PC-9 (cell line): ENCODE measurements around the gene PCDH9. TPM values are rescaled to one million over a fixed set of nuclear protein-coding genes. Genes with fewer than 3 reads are reported as not detected.

Experiments used
- BruUV-seq: library from RNA; stranded (reverse); fragments of 400-500 nt; replicated peaks from 2 replicates; lab custom pipeline; 2021; lab: Mats Ljungman, UMichigan
- CTCF ChIA-PET: fragments of 300-600 bp; sonication (Branson Sonifier 250); formaldehyde crosslinking; loops from one replicate; lab custom pipeline; 2022; ENCODE audit warnings: antibody characterized with exemption; lab: Charles Lee
- POLR2A ChIA-PET: fragments of 300-600 bp; sonication (Branson Sonifier 250); formaldehyde crosslinking; loops from one replicate; lab custom pipeline; 2022; ENCODE audit warnings: antibody characterized with exemption; ENCODE audit not compliant: unreplicated experiment; lab: Charles Lee
- DNase-seq, 2 experiments: peaks; one replicate each; pipeline versions ENCODE4 v3.0.0 to v3.0.0-alpha.2; 2015 to 2022; ENCODE audit warnings: mixed read lengths in 1 of 2
- H2AFZ ChIP-seq: fragments of 200-600 bp; sonication (generic); 2 replicates; pipeline ENCODE4 v1.8.1; 2017; ENCODE audit warnings: antibody characterized with exemption
- H3F3A ChIP-seq: fragments of 200-600 bp; sonication (generic); 2 replicates; pipeline ENCODE4 v1.8.1; 2017; ENCODE audit warnings: antibody characterized with exemption, mild to moderate bottlenecking, low read depth; ENCODE audit not compliant: insufficient read depth
- H3K27ac ChIP-seq: fragments of 200-600 bp; sonication (generic); 2 replicates; pipeline ENCODE4 v1.6.1; 2016; ENCODE audit warnings: mixed run types
- H3K27me3 ChIP-seq: fragments of 200-600 bp; sonication (generic); 2 replicates; pipeline ENCODE4 v1.6.1; 2016; ENCODE audit warnings: low read depth, mixed run types; ENCODE audit not compliant: insufficient read depth
- H3K36me3 ChIP-seq: fragments of 200-600 bp; sonication (generic); 2 replicates; pipeline ENCODE4 v1.6.1; 2016; ENCODE audit warnings: low read depth, mixed run types
- H3K4me1 ChIP-seq: fragments of 200-600 bp; sonication (generic); replicated peaks from 2 replicates; pipeline ENCODE4 v1.6.1; 2016; ENCODE audit warnings: mixed run types; ENCODE audit not compliant: insufficient read depth
- H3K4me2 ChIP-seq: fragments of 200-600 bp; sonication (generic); 2 replicates; pipeline ENCODE4 v1.6.1; 2017; ENCODE audit warnings: mixed run types
- H3K4me3 ChIP-seq: fragments of 200-600 bp; sonication (generic); 2 replicates; pipeline ENCODE4 v1.6.1; 2016; ENCODE audit warnings: mixed run types
- H3K79me2 ChIP-seq: fragments of 200-600 bp; sonication (generic); 2 replicates; pipeline ENCODE4 v1.6.1; 2017; ENCODE audit warnings: low read depth, mixed run types
- H3K9me2 ChIP-seq: fragments of 200-600 bp; sonication (generic); 2 replicates; pipeline ENCODE4 v1.8.1; 2017; ENCODE audit warnings: mild to moderate bottlenecking; ENCODE audit not compliant: insufficient read depth
- H3K9me3 ChIP-seq: fragments of 200-600 bp; sonication (generic); 2 replicates; pipeline ENCODE4 v1.8.1; 2016; ENCODE audit warnings: low read depth; ENCODE audit not compliant: insufficient read depth
- H4K20me1 ChIP-seq: fragments of 200-600 bp; sonication (generic); 2 replicates; pipeline ENCODE4 v1.8.1; 2017; ENCODE audit not compliant: insufficient read depth
- EZH2 ChIP-seq: fragments of 200-600 bp; sonication (generic); IDR thresholded peaks from 2 replicates; pipeline ENCODE4 v1.8.0; 2017; ENCODE audit warnings: antibody characterized with exemption, low read depth
- intact Hi-C: fragments of 100-400 bp; cut with micrococcal nuclease; formaldehyde crosslinking; loops from one replicate; pipeline ENCODE4 v1.10.0; 2022; ENCODE audit not compliant: unreplicated experiment
- total RNA-seq: library from RNA; stranded (reverse); gene quantifications from 2 replicates; pipeline ENCODE4 v1.2.3, GENCODE V29; 2021
- TF ChIP-seq, protein P1 (sequence below): fragments of 200-600 bp; sonication (generic); conservative IDR thresholded peaks from 2 replicates; pipeline ENCODE4 v1.6.1; 2017; ENCODE audit warnings: mixed run types, antibody characterized with exemption, mild to moderate bottlenecking, moderate library complexity

Gene PCDH9
- total RNA-seq, 1 experiment from 2014 or later: 0.37 TPM

DNA sequence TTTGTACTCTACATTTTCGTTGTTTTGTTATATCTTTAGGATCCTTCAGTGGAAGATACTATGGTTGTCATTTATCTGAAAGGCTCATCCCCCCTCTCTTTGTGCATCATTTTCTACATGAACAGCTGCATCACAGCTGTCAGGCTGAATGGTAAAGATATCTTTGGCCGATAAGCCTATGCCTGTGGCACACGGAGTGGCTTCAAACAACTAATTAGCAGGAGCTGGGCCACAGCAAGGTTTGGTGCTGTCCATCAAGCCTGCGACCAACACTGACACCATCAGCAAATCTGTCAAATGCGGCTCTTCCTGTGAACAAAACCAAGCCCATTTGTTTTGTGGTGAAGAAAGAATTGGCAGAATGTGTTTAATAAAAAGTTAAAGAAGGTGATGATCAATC is 334.4 kb downstream of the PCDH9 start:
- Histone ChIP-seq H3K27me3 (no peaks in the 10 kb centered on the region), H3K79me2 (no peaks in the 10 kb centered on the region), H4K20me1 (no peaks in the 10 kb centered on the region), H3F3A (no peaks in the 10 kb centered on the region), H2AFZ (no peak overlapping the region), H3K4me1 (no peaks in the 10 kb centered on the region), H3K4me2 (no peak overlapping the region), H3K4me3 (no peak overlapping the region), H3K36me3 (no peaks in the 10 kb centered on the region), H3K27ac (no peak overlapping the region), H3K9me3 (no peaks in the 10 kb centered on the region), H3K9me2 (peaks cover 5% of the 10 kb centered on the region; the same call in 1 of the 2 replicates)
- TF ChIP-seq, protein P1, sequence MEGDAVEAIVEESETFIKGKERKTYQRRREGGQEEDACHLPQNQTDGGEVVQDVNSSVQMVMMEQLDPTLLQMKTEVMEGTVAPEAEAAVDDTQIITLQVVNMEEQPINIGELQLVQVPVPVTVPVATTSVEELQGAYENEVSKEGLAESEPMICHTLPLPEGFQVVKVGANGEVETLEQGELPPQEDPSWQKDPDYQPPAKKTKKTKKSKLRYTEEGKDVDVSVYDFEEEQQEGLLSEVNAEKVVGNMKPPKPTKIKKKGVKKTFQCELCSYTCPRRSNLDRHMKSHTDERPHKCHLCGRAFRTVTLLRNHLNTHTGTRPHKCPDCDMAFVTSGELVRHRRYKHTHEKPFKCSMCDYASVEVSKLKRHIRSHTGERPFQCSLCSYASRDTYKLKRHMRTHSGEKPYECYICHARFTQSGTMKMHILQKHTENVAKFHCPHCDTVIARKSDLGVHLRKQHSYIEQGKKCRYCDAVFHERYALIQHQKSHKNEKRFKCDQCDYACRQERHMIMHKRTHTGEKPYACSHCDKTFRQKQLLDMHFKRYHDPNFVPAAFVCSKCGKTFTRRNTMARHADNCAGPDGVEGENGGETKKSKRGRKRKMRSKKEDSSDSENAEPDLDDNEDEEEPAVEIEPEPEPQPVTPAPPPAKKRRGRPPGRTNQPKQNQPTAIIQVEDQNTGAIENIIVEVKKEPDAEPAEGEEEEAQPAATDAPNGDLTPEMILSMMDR: no peak
- no peak for TF ChIP-seq EZH2
- intact Hi-C loops: no loop called here
- no peak for DNase-seq
- BruUV-seq: no TSS peak
- ChIA-PET CTCF (no interaction called here), POLR2A (no interaction called here)

DNA sequence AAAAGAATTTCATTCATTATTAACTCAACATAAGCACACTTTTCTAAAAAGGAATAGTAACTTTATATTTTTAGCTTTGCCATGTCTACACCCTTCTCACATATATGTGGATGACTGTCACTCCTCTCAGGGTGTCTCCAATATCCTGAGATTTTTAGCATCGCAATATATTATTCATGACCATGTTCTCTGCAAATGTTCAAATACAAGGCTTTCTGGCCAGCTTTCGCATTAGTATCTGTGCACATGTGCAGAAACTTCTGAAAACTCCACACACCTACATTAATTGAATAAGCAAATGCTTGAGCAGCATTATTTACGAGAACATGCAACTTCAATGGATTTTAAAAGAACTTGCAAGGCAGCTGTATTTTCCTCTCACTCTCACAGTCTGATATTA is 334.8 kb downstream of the PCDH9 start:
- Histone ChIP-seq H3K9me2 (peaks cover 5% of the 10 kb centered on the region; the same call in 1 of the 2 replicates), H3K36me3 (no peaks in the 10 kb centered on the region), H3K4me1 (no peaks in the 10 kb centered on the region), H3K27me3 (no peaks in the 10 kb centered on the region), H3K4me3 (no peak overlapping the region), H2AFZ (no peak overlapping the region), H3K4me2 (no peak overlapping the region), H3K9me3 (no peaks in the 10 kb centered on the region), H3K27ac (no peak overlapping the region), H3K79me2 (no peaks in the 10 kb centered on the region), H4K20me1 (no peaks in the 10 kb centered on the region), H3F3A (no peaks in the 10 kb centered on the region)
- CTCF ChIA-PET: no interaction called here
- DNase-seq: no peak
- intact Hi-C loops: no loop called here
- POLR2A ChIA-PET: interaction anchor here (0.6 kb wide), 1 partner anchor 10 kb away, joined by 7 read pairs; no protein-coding TSS in a partner anchor
- BruUV-seq: no TSS peak
- TF ChIP-seq, protein P1: no peak
- no peak for TF ChIP-seq EZH2

DNA sequence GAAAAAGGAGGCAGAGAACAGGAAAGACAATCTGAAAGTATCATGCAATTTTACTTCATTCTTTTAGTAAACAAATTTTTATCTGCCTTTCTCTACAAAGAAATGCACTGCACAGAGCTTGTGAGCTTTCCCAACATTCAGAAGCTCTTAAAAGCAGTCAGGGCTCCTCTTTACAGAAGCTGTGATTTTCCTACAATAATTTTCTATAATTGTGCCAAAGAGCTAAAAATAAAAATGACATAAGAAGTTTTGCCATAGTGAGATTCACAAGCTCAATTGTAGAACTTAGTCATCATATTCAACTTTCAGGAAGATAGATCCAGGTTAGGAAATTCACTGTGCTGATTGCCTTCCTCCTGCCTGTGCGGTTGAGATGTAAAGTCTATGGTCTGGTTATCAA is 341.4 kb downstream of the PCDH9 start:
- Histone ChIP-seq H3K4me1 (no peaks in the 10 kb centered on the region), H3K4me2 (no peak overlapping the region), H3K36me3 (no peaks in the 10 kb centered on the region), H3K9me3 (no peaks in the 10 kb centered on the region), H3F3A (no peaks in the 10 kb centered on the region), H3K9me2 (no peaks in the 10 kb centered on the region), H2AFZ (no peak overlapping the region; the same call in 1 of the 2 replicates), H3K27me3 (no peaks in the 10 kb centered on the region), H4K20me1 (no peaks in the 10 kb centered on the region), H3K79me2 (no peaks in the 10 kb centered on the region), H3K4me3 (no peak overlapping the region), H3K27ac (no peak overlapping the region)
- intact Hi-C loops: no loop called here
- POLR2A ChIA-PET: no interaction called here
- no peak for TF ChIP-seq EZH2
- TF ChIP-seq, protein P1: no peak
- CTCF ChIA-PET: no interaction called here
- no peak for DNase-seq
- BruUV-seq: no TSS peak
